ENCODE data around the gene LOC101059915.

The LOC101059915 gene

DNA sequence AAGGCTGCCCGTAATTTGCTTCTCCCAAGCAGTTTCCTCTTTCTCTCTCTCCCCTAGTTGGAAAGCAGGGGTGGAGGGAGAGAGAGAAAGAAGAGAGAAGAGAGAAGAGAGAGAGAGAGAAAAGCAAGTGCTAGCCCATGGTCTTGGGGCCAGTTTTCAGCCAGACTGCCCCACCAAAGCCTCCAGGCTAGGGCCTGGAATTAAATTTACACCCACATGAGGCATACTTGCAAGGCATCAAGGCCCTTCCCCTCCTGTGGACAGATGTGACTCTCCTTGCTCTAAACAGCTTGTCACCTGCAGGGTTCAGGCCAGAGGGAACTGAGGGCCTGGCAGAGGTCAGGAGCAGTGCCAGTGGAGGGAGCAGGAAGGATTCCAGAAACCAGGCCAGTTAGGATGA lies 47.4 kb upstream of the LOC101059915 start:
- no peak overlapping the region for H3K27ac ChIP-seq
- no peak overlapping the region for H3K4me3 ChIP-seq
- TF ChIP-seq, protein P1, sequence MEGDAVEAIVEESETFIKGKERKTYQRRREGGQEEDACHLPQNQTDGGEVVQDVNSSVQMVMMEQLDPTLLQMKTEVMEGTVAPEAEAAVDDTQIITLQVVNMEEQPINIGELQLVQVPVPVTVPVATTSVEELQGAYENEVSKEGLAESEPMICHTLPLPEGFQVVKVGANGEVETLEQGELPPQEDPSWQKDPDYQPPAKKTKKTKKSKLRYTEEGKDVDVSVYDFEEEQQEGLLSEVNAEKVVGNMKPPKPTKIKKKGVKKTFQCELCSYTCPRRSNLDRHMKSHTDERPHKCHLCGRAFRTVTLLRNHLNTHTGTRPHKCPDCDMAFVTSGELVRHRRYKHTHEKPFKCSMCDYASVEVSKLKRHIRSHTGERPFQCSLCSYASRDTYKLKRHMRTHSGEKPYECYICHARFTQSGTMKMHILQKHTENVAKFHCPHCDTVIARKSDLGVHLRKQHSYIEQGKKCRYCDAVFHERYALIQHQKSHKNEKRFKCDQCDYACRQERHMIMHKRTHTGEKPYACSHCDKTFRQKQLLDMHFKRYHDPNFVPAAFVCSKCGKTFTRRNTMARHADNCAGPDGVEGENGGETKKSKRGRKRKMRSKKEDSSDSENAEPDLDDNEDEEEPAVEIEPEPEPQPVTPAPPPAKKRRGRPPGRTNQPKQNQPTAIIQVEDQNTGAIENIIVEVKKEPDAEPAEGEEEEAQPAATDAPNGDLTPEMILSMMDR (IDR thresholded peaks at IDR 0.05) = no peak
- no peak for TF ChIP-seq EP300 (IDR thresholded peaks at IDR 0.05)
- TF ChIP-seq POLR2A (IDR thresholded peaks at IDR 0.05) = no peak
- no peaks in the 10 kb centered on the region for H3K27me3 ChIP-seq
- WGBS, 2 donors = 67 to 100% methylated on average over 1 of the region's 1 CpG
- DNase-seq (ENCODE audit: low spot score in 2 of 2) = no peak
- H3K9me3 ChIP-seq = no peaks in the 10 kb centered on the region
- peaks cover 0 to 3% (median 0%) of the 10 kb centered on the region in 3 donors for H3K36me3 ChIP-seq
- peaks cover 0 to 21% (median 10%) of the 10 kb centered on the region in 4 donors for H3K4me1 ChIP-seq

DNA sequence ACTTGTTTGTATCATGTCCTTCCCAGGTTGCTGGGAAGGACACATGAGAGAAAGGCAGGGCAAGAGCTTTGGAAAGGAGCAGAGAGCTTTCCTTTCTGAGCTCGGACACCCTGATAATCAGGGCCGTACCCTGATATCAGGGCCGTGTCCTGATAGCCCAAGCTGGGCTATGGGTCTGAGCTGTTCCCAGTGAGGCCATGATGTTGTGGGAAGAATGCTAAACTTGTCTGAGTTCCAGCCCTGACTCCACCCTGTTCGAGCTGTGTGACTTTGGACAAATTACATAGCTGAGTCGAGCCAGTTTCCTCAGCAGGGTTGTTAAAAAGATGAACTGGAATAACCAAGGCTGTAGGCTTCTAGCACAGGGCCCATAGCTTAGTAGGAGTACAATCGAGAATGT lies 45.7 kb upstream of the LOC101059915 start:
- H3K36me3 ChIP-seq = no peaks in the 10 kb centered on the region
- H3K4me1 ChIP-seq = peaks cover 0 to 21% (median 10%) of the 10 kb centered on the region in 4 donors
- 42 to 48% methylated on average over 5 to 6 of the region's 6 CpGs for WGBS, 2 donors
- no peak for DNase-seq (ENCODE audit: low spot score in 2 of 2)
- H3K27me3 ChIP-seq = peaks cover 0 to 8% of the 10 kb centered on the region in 2 donors
- no peaks in the 10 kb centered on the region for H3K9me3 ChIP-seq
- TF ChIP-seq EP300 (IDR thresholded peaks at IDR 0.05) = no peak
- TF ChIP-seq, protein P1 (IDR thresholded peaks at IDR 0.05) = no peak
- TF ChIP-seq POLR2A (IDR thresholded peaks at IDR 0.05) = no peak
- H3K4me3 ChIP-seq = no peak overlapping the region
- peak overlapping the region in 1 of 4 donors; percentile 85 for H3K27ac ChIP-seq

DNA sequence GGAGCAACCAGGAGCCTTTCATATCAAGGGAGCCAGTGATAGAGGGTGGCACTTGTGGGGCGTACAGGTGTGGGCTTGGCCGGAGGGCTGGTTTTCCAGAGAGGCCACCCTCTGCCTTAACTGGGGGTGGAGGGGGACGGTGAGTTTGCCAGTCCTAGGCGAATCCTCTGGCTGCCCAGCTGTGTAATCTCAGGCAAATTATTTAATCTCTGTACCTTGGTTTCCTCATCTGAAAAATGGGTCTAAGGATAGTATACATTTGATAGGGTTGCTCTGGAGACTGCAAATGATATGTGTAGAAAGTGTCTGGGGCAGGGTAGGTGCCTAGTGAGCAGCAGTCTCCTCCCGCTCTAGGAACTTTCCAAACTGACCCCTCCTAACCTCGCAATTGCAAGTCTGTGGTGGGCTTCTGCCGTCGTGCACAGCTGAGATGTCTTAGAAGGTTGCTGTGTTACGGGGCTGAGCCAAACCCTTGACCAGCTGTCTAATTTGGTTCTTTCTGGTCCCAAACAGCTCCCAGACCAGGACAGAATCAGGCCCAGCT lies 45.2 kb upstream of the LOC101059915 start:
- Histone ChIP-seq H3K4me1 (peaks cover 0 to 21% (median 10%) of the 10 kb centered on the region in 4 donors), H3K9me3 (no peaks in the 10 kb centered on the region), H3K36me3 (no peaks in the 10 kb centered on the region), H3K27ac (peak overlapping the region in 3 of 4 donors; percentile 71 to 85 (median 74)), H3K27me3 (peaks cover 0 to 8% of the 10 kb centered on the region in 2 donors), H3K4me3 (no peak overlapping the region)
- TF ChIP-seq EP300 (IDR thresholded peaks at IDR 0.05) = no peak
- TF ChIP-seq, protein P1 (IDR thresholded peaks at IDR 0.05) = no peak
- no peak for TF ChIP-seq POLR2A (IDR thresholded peaks at IDR 0.05)
- DNase-seq (ENCODE audit: low spot score in 2 of 2) = no peak
- WGBS, 2 donors = 74 to 96% methylated on average over 4 to 9 of the region's 9 CpGs

DNA sequence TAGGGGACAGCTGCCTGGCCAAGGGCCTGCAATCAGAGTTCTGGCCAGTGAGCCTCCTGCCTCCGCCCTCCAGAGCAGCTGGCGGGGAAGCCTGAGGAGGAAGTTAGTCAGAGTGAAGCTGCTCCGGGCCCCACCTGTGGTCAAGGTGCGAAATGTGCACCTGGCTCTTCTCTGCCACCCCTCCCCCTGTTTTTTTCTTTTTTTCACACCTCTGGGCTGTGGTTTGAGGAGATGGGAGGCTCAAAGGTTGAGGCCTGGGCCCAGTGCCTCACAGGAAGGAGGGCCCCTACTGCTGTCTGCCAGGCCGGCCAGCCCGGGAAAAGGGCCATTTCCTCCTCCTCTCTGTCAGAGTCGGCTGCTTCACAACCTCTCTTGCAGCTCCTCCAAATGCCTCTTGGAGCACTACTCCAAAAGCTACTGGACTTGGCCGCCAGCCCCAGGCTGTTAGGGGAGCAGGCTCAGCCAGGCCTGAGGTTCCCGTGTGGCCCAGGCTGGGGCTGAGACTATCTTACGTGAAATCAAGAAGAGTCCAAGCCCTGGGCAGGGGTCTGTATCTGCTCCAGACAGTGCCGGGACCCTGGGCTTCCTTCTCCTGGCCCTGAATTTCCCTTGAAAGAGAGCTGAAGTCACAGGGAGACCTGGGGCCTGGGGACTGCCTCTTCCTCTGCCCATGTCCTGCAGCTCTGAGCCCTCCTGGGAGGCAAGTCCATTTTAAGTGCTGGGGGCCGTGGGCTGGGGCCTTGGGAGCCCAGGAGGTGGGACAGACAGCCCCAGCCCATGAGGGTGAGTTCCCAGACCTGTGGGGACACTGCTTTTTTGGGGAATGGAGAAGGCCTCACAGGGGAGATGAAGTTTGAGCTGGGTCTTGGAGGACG lies 44.5 kb upstream of the LOC101059915 start:
- Histone ChIP-seq H3K27ac (peak overlapping the region; percentile 9 to 85 (median 72)), H3K36me3 (no peaks in the 10 kb centered on the region), H3K4me1 (peaks cover 0 to 21% (median 10%) of the 10 kb centered on the region in 4 donors), H3K9me3 (no peaks in the 10 kb centered on the region), H3K27me3 (peaks cover 0 to 8% of the 10 kb centered on the region in 2 donors), H3K4me3 (no peak overlapping the region)
- WGBS, 2 donors = 38 to 55% methylated on average over 7 to 13 of the region's 13 CpGs
- DNase-seq (ENCODE audit: low spot score in 2 of 2) = peak; percentile 47 to 50
- no peak for TF ChIP-seq POLR2A (IDR thresholded peaks at IDR 0.05)
- TF ChIP-seq, protein P1 (IDR thresholded peaks at IDR 0.05) = peak in 3 of 5 experiments; percentile 11 to 31 (median 15)
- no peak for TF ChIP-seq EP300 (IDR thresholded peaks at IDR 0.05)

DNA sequence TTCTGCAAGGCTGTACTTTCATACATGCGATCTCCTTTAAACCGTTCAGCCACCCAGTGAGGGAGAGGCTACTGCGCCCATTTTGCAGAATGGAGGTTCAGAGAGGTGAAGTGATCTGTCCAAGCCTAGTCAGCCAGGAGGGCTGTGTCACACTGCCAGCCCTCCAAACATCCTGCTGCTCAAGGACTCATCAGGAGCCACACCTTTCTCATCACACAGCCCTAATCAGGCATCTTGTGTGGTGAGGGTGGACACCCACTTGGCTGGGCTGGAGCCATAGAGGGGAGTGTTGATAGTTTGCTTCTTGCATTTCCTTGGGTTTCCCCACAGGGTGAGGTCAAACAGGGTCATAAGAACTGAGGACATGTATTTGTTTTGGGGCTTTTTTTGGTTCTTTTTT lies 43.6 kb upstream of the LOC101059915 start:
- Histone ChIP-seq H3K9me3 (no peaks in the 10 kb centered on the region), H3K36me3 (no peaks in the 10 kb centered on the region), H3K4me3 (no peak overlapping the region), H3K27me3 (peaks cover 0 to 8% of the 10 kb centered on the region in 2 donors), H3K27ac (peak overlapping the region in 1 of 4 donors; percentile 85), H3K4me1 (peaks cover 0 to 18% (median 10%) of the 10 kb centered on the region in 4 donors)
- TF ChIP-seq EP300 (IDR thresholded peaks at IDR 0.05) = no peak
- TF ChIP-seq, protein P1 (IDR thresholded peaks at IDR 0.05) = no peak
- no peak for TF ChIP-seq POLR2A (IDR thresholded peaks at IDR 0.05)
- DNase-seq (ENCODE audit: low spot score in 2 of 2) = no peak
- WGBS, 2 donors = 89 to 100% methylated on average over 2 to 3 of the region's 3 CpGs

All from tibial nerve (tissue), 4 donors.